Measurements from ENCODE around the gene YLPM1.

YLPM1 gene, protein sequence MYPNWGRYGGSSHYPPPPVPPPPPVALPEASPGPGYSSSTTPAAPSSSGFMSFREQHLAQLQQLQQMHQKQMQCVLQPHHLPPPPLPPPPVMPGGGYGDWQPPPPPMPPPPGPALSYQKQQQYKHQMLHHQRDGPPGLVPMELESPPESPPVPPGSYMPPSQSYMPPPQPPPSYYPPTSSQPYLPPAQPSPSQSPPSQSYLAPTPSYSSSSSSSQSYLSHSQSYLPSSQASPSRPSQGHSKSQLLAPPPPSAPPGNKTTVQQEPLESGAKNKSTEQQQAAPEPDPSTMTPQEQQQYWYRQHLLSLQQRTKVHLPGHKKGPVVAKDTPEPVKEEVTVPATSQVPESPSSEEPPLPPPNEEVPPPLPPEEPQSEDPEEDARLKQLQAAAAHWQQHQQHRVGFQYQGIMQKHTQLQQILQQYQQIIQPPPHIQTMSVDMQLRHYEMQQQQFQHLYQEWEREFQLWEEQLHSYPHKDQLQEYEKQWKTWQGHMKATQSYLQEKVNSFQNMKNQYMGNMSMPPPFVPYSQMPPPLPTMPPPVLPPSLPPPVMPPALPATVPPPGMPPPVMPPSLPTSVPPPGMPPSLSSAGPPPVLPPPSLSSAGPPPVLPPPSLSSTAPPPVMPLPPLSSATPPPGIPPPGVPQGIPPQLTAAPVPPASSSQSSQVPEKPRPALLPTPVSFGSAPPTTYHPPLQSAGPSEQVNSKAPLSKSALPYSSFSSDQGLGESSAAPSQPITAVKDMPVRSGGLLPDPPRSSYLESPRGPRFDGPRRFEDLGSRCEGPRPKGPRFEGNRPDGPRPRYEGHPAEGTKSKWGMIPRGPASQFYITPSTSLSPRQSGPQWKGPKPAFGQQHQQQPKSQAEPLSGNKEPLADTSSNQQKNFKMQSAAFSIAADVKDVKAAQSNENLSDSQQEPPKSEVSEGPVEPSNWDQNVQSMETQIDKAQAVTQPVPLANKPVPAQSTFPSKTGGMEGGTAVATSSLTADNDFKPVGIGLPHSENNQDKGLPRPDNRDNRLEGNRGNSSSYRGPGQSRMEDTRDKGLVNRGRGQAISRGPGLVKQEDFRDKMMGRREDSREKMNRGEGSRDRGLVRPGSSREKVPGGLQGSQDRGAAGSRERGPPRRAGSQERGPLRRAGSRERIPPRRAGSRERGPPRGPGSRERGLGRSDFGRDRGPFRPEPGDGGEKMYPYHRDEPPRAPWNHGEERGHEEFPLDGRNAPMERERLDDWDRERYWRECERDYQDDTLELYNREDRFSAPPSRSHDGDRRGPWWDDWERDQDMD (N-terminal part only)

DNA sequence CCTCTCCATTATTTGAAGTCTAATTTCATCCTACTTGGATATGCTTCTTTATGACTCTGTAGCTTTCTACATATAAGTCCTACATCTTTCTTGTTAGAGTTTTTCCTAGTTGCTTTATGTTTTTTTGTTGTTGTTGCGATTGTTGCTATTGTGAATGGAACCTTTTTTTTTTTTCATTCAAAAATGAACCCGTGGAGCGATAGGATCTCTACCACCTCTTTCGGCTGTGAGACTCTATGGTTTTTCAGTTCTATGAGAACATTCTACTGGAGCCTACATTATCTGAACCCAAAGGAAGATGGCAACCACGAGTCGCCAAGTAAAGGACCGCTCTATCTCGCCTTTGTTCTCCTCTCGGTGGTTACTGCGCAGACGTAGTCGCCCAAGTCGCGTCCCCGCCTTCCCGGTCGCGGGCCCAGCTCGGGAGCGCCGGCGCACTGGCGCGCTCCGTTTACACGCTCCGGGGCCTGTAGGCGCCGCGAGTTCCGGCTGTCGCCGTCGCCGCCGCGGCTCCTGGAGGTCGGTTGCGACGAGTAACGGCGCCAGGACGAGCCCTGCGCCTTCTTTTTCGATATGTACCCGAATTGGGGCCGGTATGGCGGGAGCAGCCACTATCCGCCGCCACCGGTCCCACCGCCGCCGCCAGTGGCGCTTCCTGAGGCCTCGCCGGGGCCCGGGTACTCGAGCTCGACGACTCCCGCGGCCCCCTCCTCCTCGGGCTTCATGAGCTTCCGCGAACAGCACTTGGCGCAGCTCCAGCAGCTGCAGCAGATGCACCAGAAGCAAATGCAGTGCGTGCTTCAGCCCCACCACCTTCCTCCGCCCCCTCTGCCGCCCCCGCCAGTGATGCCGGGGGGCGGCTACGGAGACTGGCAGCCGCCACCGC lies at the start of gene YLPM1:
Gene YLPM1 (plus strand): TSS at position 400 of the 886 bp plus-strand sequence. CDS start 174 bp downstream, at position 574.
- no peaks in the 10 kb centered on the region for H3K9me3 ChIP-seq (ENCODE audit: severe bottlenecking)
- H3K27ac ChIP-seq (ENCODE audit: poor library complexity, severe bottlenecking) = peak within 1 kb of the TSS; percentile 59
- peaks cover 16% of the 10 kb centered on the region for H3K4me1 ChIP-seq (ENCODE audit: insufficient read depth, poor library complexity, severe bottlenecking)
- TF ChIP-seq, protein P1, sequence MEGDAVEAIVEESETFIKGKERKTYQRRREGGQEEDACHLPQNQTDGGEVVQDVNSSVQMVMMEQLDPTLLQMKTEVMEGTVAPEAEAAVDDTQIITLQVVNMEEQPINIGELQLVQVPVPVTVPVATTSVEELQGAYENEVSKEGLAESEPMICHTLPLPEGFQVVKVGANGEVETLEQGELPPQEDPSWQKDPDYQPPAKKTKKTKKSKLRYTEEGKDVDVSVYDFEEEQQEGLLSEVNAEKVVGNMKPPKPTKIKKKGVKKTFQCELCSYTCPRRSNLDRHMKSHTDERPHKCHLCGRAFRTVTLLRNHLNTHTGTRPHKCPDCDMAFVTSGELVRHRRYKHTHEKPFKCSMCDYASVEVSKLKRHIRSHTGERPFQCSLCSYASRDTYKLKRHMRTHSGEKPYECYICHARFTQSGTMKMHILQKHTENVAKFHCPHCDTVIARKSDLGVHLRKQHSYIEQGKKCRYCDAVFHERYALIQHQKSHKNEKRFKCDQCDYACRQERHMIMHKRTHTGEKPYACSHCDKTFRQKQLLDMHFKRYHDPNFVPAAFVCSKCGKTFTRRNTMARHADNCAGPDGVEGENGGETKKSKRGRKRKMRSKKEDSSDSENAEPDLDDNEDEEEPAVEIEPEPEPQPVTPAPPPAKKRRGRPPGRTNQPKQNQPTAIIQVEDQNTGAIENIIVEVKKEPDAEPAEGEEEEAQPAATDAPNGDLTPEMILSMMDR (IDR thresholded peaks at IDR 0.05; ENCODE audit: poor library complexity, severe bottlenecking) = peak; percentile 91
- ATAC-seq (ENCODE audit: low read depth) (peak; percentile 94), DNase-seq (ENCODE audit: low spot score) (peak; percentile 94)
- H3K4me3 ChIP-seq (ENCODE audit: severe bottlenecking) = peak within 1 kb of the TSS; percentile 83
- peaks cover 37% of the 10 kb centered on the region for H3K36me3 ChIP-seq (ENCODE audit: low read depth)
- no peaks in the 10 kb centered on the region for H3K27me3 ChIP-seq (ENCODE audit: insufficient read depth, poor library complexity, severe bottlenecking)

DNA sequence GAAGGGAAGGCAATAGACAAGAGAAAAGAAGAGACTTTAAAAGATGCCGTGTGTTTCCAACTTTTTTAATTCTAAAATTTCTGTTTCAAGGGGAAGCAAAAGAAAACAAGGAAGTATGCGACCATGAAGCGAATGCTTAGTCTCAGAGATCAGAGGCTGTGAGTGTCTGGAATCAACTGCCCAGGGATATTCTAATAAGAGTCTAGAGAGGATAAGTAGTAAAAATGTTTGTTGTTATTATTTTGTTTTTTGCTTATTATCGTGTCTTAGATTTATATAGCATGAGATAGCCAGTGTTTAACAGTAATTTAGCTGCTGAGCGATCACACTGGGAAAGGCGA lies 49.8 kb upstream of the YLPM1 start:
- ATAC-seq (ENCODE audit: low read depth) = no peak
- no peak for DNase-seq (ENCODE audit: low spot score)
- TF ChIP-seq, protein P1 (IDR thresholded peaks at IDR 0.05; ENCODE audit: poor library complexity, severe bottlenecking) = no peak
- Histone ChIP-seq H3K9me3 (ENCODE audit: severe bottlenecking) (no peaks in the 10 kb centered on the region), H3K4me3 (ENCODE audit: severe bottlenecking) (peak overlapping the region; percentile 64), H3K36me3 (ENCODE audit: low read depth) (peaks cover 44% of the 10 kb centered on the region), H3K4me1 (ENCODE audit: insufficient read depth, poor library complexity, severe bottlenecking) (peaks cover 23% of the 10 kb centered on the region), H3K27ac (ENCODE audit: poor library complexity, severe bottlenecking) (peak overlapping the region; percentile 39), H3K27me3 (ENCODE audit: insufficient read depth, poor library complexity, severe bottlenecking) (no peaks in the 10 kb centered on the region)

DNA sequence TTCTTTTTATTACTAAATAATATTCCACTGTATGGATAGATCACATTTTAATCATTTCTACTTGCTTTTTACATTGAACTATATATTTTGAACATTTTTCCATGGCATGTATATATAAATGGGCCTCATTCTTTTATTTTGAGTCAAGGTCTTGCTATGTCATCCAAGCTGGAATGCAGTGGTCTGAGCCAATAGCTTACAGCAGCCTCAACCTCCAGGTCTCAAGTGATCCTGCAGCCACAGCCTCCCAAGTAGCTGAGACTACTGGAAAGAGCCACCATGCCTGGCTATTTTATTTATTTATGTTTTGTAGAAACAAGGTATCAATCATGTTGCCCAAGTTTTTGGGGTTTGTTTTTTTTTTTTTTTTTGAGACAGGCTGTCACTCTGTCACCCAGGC lies 42.6 kb upstream of the YLPM1 start:
- Histone ChIP-seq H3K9me3 (ENCODE audit: severe bottlenecking) (no peaks in the 10 kb centered on the region), H3K27me3 (ENCODE audit: insufficient read depth, poor library complexity, severe bottlenecking) (no peaks in the 10 kb centered on the region), H3K4me3 (ENCODE audit: severe bottlenecking) (no peak overlapping the region), H3K36me3 (ENCODE audit: low read depth) (peaks cover 92% of the 10 kb centered on the region), H3K27ac (ENCODE audit: poor library complexity, severe bottlenecking) (no peak overlapping the region), H3K4me1 (ENCODE audit: insufficient read depth, poor library complexity, severe bottlenecking) (no peaks in the 10 kb centered on the region)
- ATAC-seq (ENCODE audit: low read depth) (no peak), DNase-seq (ENCODE audit: low spot score) (no peak)
- TF ChIP-seq, protein P1 (IDR thresholded peaks at IDR 0.05; ENCODE audit: poor library complexity, severe bottlenecking) = no peak

DNA sequence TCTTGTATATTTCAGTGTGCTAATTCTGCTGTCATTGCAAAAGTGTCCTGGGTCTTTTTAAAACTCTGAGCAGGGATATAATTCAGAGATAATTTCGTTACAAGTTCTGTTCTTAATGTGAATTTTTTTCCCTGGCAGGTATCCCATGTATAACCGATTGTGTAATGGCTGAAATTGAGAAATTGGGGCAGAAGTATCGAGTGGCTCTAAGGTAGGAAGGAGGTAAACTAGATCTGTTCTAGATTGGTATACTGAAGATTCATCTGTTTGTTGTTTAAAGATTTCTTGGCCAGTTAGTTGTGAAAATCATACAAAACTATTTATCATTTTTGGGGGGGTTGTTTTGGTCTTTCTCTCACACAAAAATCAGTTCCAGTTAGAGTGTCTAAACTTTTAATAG lies 40.0 kb upstream of the YLPM1 start:
- Histone ChIP-seq H3K4me1 (ENCODE audit: insufficient read depth, poor library complexity, severe bottlenecking) (no peaks in the 10 kb centered on the region), H3K4me3 (ENCODE audit: severe bottlenecking) (no peak overlapping the region), H3K9me3 (ENCODE audit: severe bottlenecking) (no peaks in the 10 kb centered on the region), H3K27ac (ENCODE audit: poor library complexity, severe bottlenecking) (no peak overlapping the region), H3K27me3 (ENCODE audit: insufficient read depth, poor library complexity, severe bottlenecking) (no peaks in the 10 kb centered on the region), H3K36me3 (ENCODE audit: low read depth) (peaks cover 90% of the 10 kb centered on the region)
- TF ChIP-seq, protein P1 (IDR thresholded peaks at IDR 0.05; ENCODE audit: poor library complexity, severe bottlenecking) = no peak
- no peak for DNase-seq (ENCODE audit: low spot score)
- no peak for ATAC-seq (ENCODE audit: low read depth)

Data from RWPE2 (cell line).